ENCODE data around the gene KLHDC10. TPM values are rescaled to one million over a fixed set of nuclear protein-coding genes. Genes with fewer than 3 reads are reported as not detected.
A peak's percentile ranks its signal among the peaks of the same experiment; 100 is the strongest.

The KLHDC10 gene
- total RNA-seq, 4 donors from 2014 or later: 17.8 to 26.9 (median 22.3) TPM

GRCh38 chr7:130137207-130137606, 66.9 kb downstream of the KLHDC10 start:
- H3K9me3 ChIP-seq: no peaks in the 10 kb centered on the region
- H3K36me3 ChIP-seq: peaks cover 23% of the 10 kb centered on the region
- no peak overlapping the region for H3K27ac ChIP-seq
- no peak for TF ChIP-seq POLR2A (IDR thresholded peaks at IDR 0.05)
- no peak for TF ChIP-seq EP300 (IDR thresholded peaks at IDR 0.05)
- TF ChIP-seq CTCF (IDR thresholded peaks at IDR 0.05): no peak
- TF ChIP-seq POLR2AphosphoS5 (IDR thresholded peaks at IDR 0.05): no peak
- no peak for DNase-seq (ENCODE audit: low spot score in 2 of 2)
- no peaks in the 10 kb centered on the region for H3K27me3 ChIP-seq
- no peak overlapping the region for H3K4me3 ChIP-seq
- 95% methylated on average over 4 of the region's 4 CpGs for WGBS
- H3K4me1 ChIP-seq: peaks cover 18% of the 10 kb centered on the region

GRCh38 chr7:130139193-130139960, 69.0 kb downstream of the KLHDC10 start:
- Histone ChIP-seq H3K27me3 (no peaks in the 10 kb centered on the region), H3K27ac (no peak overlapping the region), H3K4me3 (no peak overlapping the region), H3K4me1 (peaks cover 19% of the 10 kb centered on the region), H3K36me3 (peaks cover 4% of the 10 kb centered on the region), H3K9me3 (no peaks in the 10 kb centered on the region)
- no peak for TF ChIP-seq POLR2A (IDR thresholded peaks at IDR 0.05)
- TF ChIP-seq POLR2AphosphoS5 (IDR thresholded peaks at IDR 0.05): no peak
- TF ChIP-seq EP300 (IDR thresholded peaks at IDR 0.05): no peak
- TF ChIP-seq CTCF (IDR thresholded peaks at IDR 0.05): no peak
- no peak for DNase-seq (ENCODE audit: low spot score in 2 of 2)
- WGBS: 100% methylated on average over 2 of the region's 2 CpGs

GRCh38 chr7:130140551-130141160, 70.3 kb downstream of the KLHDC10 start:
- Histone ChIP-seq H3K9me3 (no peaks in the 10 kb centered on the region), H3K4me3 (peak overlapping the region; percentile 67), H3K27me3 (no peaks in the 10 kb centered on the region), H3K27ac (no peak overlapping the region), H3K36me3 (no peaks in the 10 kb centered on the region), H3K4me1 (peaks cover 19% of the 10 kb centered on the region)
- 91% methylated on average over 33 of the region's 47 CpGs for whole genome bisulfite sequencing
- no peak for TF ChIP-seq EP300 (IDR thresholded peaks at IDR 0.05)
- TF ChIP-seq POLR2AphosphoS5 (IDR thresholded peaks at IDR 0.05): no peak
- no peak for TF ChIP-seq POLR2A (IDR thresholded peaks at IDR 0.05)
- no peak for TF ChIP-seq CTCF (IDR thresholded peaks at IDR 0.05)
- no peak for DNase-seq (ENCODE audit: low spot score in 2 of 2)

GRCh38 chr7:130141161-130141883, 71.0 kb downstream of the KLHDC10 start:
- no peak for DNase-seq (ENCODE audit: low spot score in 2 of 2)
- H3K4me1 ChIP-seq: peaks cover 19% of the 10 kb centered on the region
- H3K4me3 ChIP-seq: peak overlapping the region; percentile 67
- H3K27me3 ChIP-seq: no peaks in the 10 kb centered on the region
- H3K27ac ChIP-seq: no peak overlapping the region
- no peak for TF ChIP-seq POLR2A (IDR thresholded peaks at IDR 0.05)
- no peak for TF ChIP-seq POLR2AphosphoS5 (IDR thresholded peaks at IDR 0.05)
- TF ChIP-seq CTCF (IDR thresholded peaks at IDR 0.05): no peak
- TF ChIP-seq EP300 (IDR thresholded peaks at IDR 0.05): no peak
- no peaks in the 10 kb centered on the region for H3K9me3 ChIP-seq
- WGBS: 8% methylated on average over 23 of the region's 39 CpGs
- no peaks in the 10 kb centered on the region for H3K36me3 ChIP-seq
